ENCODE data around the gene IRF2BP1.

IRF2BP1 gene

DNA sequence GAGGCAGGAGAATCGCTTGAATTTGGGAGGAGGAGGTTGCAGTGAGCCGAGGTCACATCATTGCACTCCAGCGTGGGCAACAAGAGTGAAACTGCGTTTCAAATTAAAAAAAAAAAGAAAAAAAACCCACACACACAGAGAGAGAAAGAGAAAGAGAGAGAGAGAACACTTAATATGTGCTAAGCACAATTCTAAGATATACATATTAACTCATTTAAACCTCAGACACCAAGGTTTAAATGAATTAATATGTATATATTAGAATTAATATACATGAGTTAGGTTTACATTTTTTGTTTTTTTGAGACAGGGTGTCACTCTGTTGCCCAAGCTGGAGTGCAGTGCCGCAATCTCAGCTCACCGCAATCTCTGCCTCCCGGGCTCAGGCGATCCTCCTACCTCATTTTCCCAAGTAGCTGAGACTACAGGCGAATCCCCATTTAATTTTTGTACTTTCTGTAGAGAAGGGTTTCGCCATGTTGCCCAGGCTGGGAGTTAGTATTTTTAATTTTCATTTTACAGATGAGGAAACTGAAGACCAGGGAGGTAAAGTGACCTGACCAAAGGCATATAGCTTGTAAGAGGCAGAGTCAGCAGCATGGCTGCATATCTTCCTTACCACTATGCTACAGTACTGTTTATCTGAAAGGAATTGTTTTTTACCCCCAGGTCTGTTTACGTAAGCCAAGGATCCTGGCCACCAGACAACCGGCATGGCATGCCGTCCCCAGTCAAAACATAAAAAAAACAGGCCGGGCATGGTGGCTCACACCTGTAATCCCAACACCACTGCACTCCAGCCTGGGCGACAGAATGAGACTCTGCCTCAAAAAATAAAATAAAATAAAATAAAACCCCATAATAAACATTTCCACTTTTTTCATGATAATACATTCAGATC lies 25.3 kb downstream of the IRF2BP1 start:
- peaks cover 3% of the 10 kb centered on the region for H3K27me3 ChIP-seq (ENCODE audit: control insufficient read depth, insufficient read depth, low read length)
- H3K36me3 ChIP-seq (ENCODE audit: control insufficient read depth, insufficient read depth, low read length), result peaks cover 4% of the 10 kb centered on the region
- H3K27ac ChIP-seq (ENCODE audit: low read depth, low read length), result no peak overlapping the region
- no peak overlapping the region for H3K4me3 ChIP-seq (ENCODE audit: low read length)
- peaks cover 3% of the 10 kb centered on the region for H3K4me1 ChIP-seq (ENCODE audit: control insufficient read depth, insufficient read depth, low read length)
- H3K9ac ChIP-seq (ENCODE audit: low read length), result no peak overlapping the region

DNA sequence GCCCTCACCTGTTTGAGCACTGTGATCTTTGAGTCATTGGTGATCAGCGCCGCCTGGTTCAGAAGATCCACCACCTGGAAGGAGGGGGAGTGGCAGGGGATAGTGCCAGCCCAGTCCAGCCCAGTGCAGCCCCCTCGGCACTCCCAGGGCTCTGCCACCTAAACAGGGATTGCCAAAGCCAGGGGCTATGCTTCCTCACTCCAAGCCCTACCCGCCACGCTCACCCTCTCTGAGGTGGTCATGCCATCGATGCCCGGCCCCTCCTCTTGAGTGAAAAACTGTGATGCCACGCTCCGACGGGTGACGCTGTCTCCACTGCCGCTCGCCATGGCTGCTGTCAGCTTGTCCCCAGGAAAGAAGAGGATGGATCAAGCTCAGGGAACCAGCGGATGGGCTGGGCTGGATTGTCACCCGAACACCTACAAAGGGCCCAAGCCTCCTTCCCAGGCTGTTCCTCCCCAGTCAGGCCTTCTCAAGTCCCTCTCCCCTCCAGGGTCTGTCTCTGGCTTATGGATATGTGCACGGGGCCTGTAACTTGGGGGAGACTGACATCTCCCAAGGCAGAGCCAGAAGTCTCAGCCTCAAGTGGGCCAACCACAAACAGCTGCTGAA lies 31.7 kb downstream of the IRF2BP1 start:
- Histone ChIP-seq H3K27ac (ENCODE audit: low read depth, low read length) (no peak overlapping the region), H3K36me3 (ENCODE audit: control insufficient read depth, insufficient read depth, low read length) (peaks cover 30% of the 10 kb centered on the region), H3K4me1 (ENCODE audit: control insufficient read depth, insufficient read depth, low read length) (no peaks in the 10 kb centered on the region), H3K4me3 (ENCODE audit: low read length) (no peak overlapping the region), H3K9ac (ENCODE audit: low read length) (no peak overlapping the region), H3K27me3 (ENCODE audit: control insufficient read depth, insufficient read depth, low read length) (no peaks in the 10 kb centered on the region)

DNA sequence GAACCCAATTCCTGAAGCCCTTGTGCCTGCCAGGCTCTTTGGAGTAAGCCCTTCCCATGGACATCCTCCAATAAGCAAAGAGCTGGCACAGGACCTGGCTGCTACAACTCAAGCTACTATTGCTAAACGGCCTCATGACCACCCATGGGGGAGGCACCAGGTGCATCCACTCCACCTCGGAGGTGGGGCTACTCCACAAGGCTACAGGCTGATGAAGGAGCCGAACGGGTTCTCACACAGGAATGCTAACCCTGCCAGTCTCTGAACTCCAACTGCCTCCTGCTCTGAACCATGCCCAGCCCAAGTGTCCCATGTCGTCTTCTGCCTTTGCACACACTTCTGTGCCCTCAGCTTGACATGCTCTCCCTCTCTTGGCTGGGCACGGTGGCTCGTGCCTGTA lies 33.0 kb downstream of the IRF2BP1 start:
- Histone ChIP-seq H3K36me3 (ENCODE audit: control insufficient read depth, insufficient read depth, low read length) (peaks cover 37% of the 10 kb centered on the region), H3K27ac (ENCODE audit: low read depth, low read length) (no peak overlapping the region), H3K9ac (ENCODE audit: low read length) (no peak overlapping the region), H3K4me3 (ENCODE audit: low read length) (no peak overlapping the region), H3K4me1 (ENCODE audit: control insufficient read depth, insufficient read depth, low read length) (no peaks in the 10 kb centered on the region), H3K27me3 (ENCODE audit: control insufficient read depth, insufficient read depth, low read length) (no peaks in the 10 kb centered on the region)

DNA sequence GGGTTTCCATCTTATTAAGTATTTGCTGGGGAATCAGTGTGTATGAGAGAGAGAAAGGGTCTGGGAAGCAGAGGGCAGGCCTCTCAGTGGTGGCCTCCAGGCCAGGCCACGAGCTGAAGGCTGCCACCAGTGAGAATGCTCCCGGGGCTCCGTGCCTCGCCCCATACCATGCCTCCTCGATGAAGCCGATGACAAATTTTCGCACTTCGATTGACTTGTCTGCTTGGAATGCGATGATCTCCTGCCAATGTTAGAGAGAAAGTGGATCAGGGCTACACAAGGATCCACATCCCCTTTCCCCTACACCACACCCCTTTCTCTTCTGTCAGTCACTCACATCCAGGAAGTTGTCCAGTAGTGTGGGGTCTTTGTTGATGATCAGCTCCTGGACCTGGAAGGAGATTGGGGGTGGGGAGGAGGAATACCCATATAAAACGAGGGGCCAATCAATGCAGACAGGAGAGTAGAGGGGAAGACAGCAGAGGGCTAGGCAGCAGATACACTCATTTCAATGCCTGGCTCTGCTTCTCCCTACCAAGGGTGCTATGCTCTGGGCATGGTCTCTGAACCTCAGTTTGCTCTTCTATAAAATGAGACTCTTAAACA lies 33.7 kb downstream of the IRF2BP1 start:
- Histone ChIP-seq H3K27ac (ENCODE audit: low read depth, low read length) (no peak overlapping the region), H3K27me3 (ENCODE audit: control insufficient read depth, insufficient read depth, low read length) (no peaks in the 10 kb centered on the region), H3K36me3 (ENCODE audit: control insufficient read depth, insufficient read depth, low read length) (peaks cover 43% of the 10 kb centered on the region), H3K4me3 (ENCODE audit: low read length) (no peak overlapping the region), H3K9ac (ENCODE audit: low read length) (no peak overlapping the region), H3K4me1 (ENCODE audit: control insufficient read depth, insufficient read depth, low read length) (no peaks in the 10 kb centered on the region)

DNA sequence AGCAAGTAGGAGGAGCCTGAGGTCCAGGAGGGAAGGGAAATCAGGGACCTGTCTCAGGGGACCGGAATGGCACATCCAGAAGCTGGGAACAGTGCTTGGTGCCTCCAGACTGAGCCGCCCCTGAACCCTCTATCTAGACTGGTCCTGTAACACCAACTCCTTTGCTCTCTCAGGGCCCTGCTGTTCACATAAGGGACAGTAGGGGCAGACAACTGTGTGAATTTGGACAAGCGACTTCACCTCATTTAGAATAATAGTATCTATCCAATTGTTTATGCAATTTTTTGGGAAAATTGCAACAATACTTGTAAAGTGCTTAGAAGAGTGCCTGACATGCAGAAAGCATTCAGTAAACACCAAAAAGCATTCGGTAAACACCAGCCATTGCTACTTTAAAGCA lies 37.0 kb downstream of the IRF2BP1 start:
- no peak overlapping the region for H3K4me3 ChIP-seq (ENCODE audit: low read length)
- H3K9ac ChIP-seq (ENCODE audit: low read length), result no peak overlapping the region
- no peaks in the 10 kb centered on the region for H3K27me3 ChIP-seq (ENCODE audit: control insufficient read depth, insufficient read depth, low read length)
- H3K36me3 ChIP-seq (ENCODE audit: control insufficient read depth, insufficient read depth, low read length), result peaks cover 38% of the 10 kb centered on the region
- no peak overlapping the region for H3K27ac ChIP-seq (ENCODE audit: low read depth, low read length)
- H3K4me1 ChIP-seq (ENCODE audit: control insufficient read depth, insufficient read depth, low read length), result no peaks in the 10 kb centered on the region

DNA sequence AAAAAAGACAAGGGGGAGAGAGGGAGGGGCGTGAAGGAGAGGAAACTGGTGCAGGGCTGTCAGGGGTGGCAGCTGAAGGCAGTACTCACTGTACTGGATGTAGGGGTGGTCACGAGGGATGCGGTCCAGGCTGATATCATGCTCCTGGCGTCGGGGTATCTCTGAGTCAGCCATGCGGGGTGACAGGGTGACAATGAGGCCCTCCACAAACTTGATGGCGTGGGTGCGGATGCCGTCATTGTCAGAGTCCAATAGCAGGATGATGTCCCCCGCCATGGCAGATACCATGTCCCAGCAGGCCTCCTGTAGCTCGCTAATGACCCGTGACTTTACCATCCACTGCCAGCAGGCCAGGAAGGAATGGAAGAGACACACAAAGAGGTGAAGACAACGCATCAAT lies 38.3 kb downstream of the IRF2BP1 start:
- H3K4me3 ChIP-seq (ENCODE audit: low read length), result no peak overlapping the region
- no peaks in the 10 kb centered on the region for H3K4me1 ChIP-seq (ENCODE audit: control insufficient read depth, insufficient read depth, low read length)
- peaks cover 38% of the 10 kb centered on the region for H3K36me3 ChIP-seq (ENCODE audit: control insufficient read depth, insufficient read depth, low read length)
- H3K27me3 ChIP-seq (ENCODE audit: control insufficient read depth, insufficient read depth, low read length), result no peaks in the 10 kb centered on the region
- no peak overlapping the region for H3K27ac ChIP-seq (ENCODE audit: low read depth, low read length)
- no peak overlapping the region for H3K9ac ChIP-seq (ENCODE audit: low read length)

DNA sequence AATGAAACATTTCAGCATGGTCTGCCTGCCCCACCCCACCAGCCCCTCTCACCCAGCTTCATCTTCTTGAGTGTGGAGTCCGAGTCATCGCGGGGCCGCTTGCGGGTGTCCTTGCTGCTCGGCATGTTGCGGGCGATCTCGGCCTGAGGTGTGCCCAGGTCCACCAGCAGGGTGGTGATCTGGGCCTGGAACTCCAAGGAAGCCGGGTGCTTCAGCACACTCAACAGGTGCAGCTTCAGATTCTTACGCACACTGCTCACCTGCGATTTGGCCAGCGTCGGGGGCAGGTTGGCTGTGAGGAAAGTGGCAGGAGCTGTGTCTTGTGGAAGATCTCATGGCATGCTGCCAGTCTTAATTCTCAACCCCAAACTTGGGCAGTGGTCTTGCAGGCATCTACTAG lies 43.7 kb downstream of the IRF2BP1 start:
- no peak overlapping the region for H3K9ac ChIP-seq (ENCODE audit: low read length)
- H3K4me3 ChIP-seq (ENCODE audit: low read length), result no peak overlapping the region
- H3K27me3 ChIP-seq (ENCODE audit: control insufficient read depth, insufficient read depth, low read length), result no peaks in the 10 kb centered on the region
- H3K27ac ChIP-seq (ENCODE audit: low read depth, low read length), result no peak overlapping the region
- H3K36me3 ChIP-seq (ENCODE audit: control insufficient read depth, insufficient read depth, low read length), result peaks cover 36% of the 10 kb centered on the region
- no peaks in the 10 kb centered on the region for H3K4me1 ChIP-seq (ENCODE audit: control insufficient read depth, insufficient read depth, low read length)

DNA sequence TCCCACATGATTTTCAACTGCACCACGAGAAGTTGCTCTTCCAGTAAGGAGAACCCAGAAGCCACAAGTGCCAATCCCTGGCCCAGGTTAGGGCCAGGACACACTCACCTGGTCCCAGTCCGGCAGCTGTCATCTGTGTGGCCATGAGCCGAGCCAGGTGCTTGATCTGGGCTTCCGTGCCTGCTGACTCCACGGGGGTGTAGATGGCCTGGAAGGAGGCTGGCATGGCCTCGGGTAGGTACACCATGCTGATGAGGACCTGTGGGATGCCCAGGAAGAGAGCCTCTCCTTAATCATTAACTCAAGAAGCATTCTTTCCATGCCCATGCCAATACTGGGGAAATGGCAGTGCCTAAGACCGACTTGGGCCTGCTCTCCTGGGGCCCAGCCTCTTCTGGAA lies 51.0 kb downstream of the IRF2BP1 start:
- H3K4me1 ChIP-seq (ENCODE audit: control insufficient read depth, insufficient read depth, low read length), result no peaks in the 10 kb centered on the region
- H3K4me3 ChIP-seq (ENCODE audit: low read length), result no peak overlapping the region
- H3K9ac ChIP-seq (ENCODE audit: low read length), result no peak overlapping the region
- H3K27me3 ChIP-seq (ENCODE audit: control insufficient read depth, insufficient read depth, low read length), result no peaks in the 10 kb centered on the region
- peaks cover 41% of the 10 kb centered on the region for H3K36me3 ChIP-seq (ENCODE audit: control insufficient read depth, insufficient read depth, low read length)
- no peak overlapping the region for H3K27ac ChIP-seq (ENCODE audit: low read depth, low read length)
